ENCODE measurements around the gene TMEM63A.

TMEM63A gene

DNA sequence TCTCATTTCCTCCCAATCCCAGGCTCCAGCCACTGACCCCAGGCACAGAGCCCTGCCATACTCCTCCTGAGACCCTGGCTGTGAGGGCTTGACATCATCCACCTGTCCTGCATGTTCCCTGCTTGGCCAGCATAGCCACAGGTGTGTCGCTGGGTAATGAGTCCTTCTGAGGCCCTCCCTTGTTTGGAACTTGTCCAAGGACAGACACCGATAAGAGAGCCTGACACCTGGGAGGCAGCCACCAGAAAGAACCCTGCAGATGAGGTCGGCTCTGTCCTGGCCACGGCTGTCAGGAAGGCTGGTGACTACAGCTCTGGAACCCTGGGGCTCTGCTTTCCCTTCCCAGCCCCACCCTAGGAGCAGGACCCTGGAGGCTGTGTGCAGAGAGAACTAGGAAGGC, 34.6 kb downstream of the TMEM63A start:
- H3K4me3 ChIP-seq (ENCODE audit: low read depth, low read length) = no peak overlapping the region
- TF ChIP-seq CTCF (IDR thresholded peaks at IDR 0.05; ENCODE audit: low read depth, low read length) = no peak
- no peak for DNase-seq
- H3K36me3 ChIP-seq = no peaks in the 10 kb centered on the region
- no peaks in the 10 kb centered on the region for H3K9me3 ChIP-seq
- H3K4me1 ChIP-seq = peaks cover 9% of the 10 kb centered on the region
- H3K27me3 ChIP-seq = no peaks in the 10 kb centered on the region

- peaks cover 9% of the 10 kb centered on the region for H3K4me1 ChIP-seq
- H3K9me3 ChIP-seq = no peaks in the 10 kb centered on the region
- H3K27me3 ChIP-seq = no peaks in the 10 kb centered on the region
- no peak for TF ChIP-seq CTCF (IDR thresholded peaks at IDR 0.05; ENCODE audit: low read depth, low read length)
- DNase-seq = no peak
- no peaks in the 10 kb centered on the region for H3K36me3 ChIP-seq
- no peak overlapping the region for H3K4me3 ChIP-seq (ENCODE audit: low read depth, low read length)
These were observed 35.6 kb downstream of the TMEM63A start for GRCh38 chr1:225846331-225847310.

GRCh38 chr1:225845571-225846259, 36.5 kb downstream of the TMEM63A start:
- DNase-seq = peak; percentile 91
- Histone ChIP-seq H3K4me3 (ENCODE audit: low read depth, low read length) (no peak overlapping the region), H3K36me3 (no peaks in the 10 kb centered on the region), H3K9me3 (no peaks in the 10 kb centered on the region), H3K27me3 (no peaks in the 10 kb centered on the region), H3K4me1 (peaks cover 9% of the 10 kb centered on the region)
- TF ChIP-seq CTCF (IDR thresholded peaks at IDR 0.05; ENCODE audit: low read depth, low read length) = peak; percentile 89

- no peak for TF ChIP-seq CTCF (IDR thresholded peaks at IDR 0.05; ENCODE audit: low read depth, low read length)
- DNase-seq = no peak
- H3K36me3 ChIP-seq = no peaks in the 10 kb centered on the region
- no peak overlapping the region for H3K4me3 ChIP-seq (ENCODE audit: low read depth, low read length)
- no peaks in the 10 kb centered on the region for H3K9me3 ChIP-seq
- H3K27me3 ChIP-seq = no peaks in the 10 kb centered on the region
- H3K4me1 ChIP-seq = peaks cover 9% of the 10 kb centered on the region
These were observed 37.1 kb downstream of the TMEM63A start for GRCh38 chr1:225845097-225845496.

- Histone ChIP-seq H3K27me3 (no peaks in the 10 kb centered on the region), H3K4me1 (peaks cover 3% of the 10 kb centered on the region), H3K36me3 (no peaks in the 10 kb centered on the region), H3K4me3 (ENCODE audit: low read depth, low read length) (no peak overlapping the region), H3K9me3 (no peaks in the 10 kb centered on the region)
- no peak for TF ChIP-seq CTCF (IDR thresholded peaks at IDR 0.05; ENCODE audit: low read depth, low read length)
- no peak for DNase-seq
These were observed 37.7 kb downstream of the TMEM63A start for GRCh38 chr1:225844236-225845061.
